Keratinocyte (primary cell): ENCODE measurements around the gene L1CAM.

Source experiments
- CTCF ChIP-seq, 3 experiments: IDR thresholded peaks in 1 of 3; conservative IDR thresholded peaks in 1 of 3; optimal IDR thresholded peaks in 1 of 3; 2 replicates in 2 of 3; 3 replicates in 1 of 3; pipeline versions ENCODE3 to v1.5.1; 2011; ENCODE audit warnings: low read length in 3 of 3, mild to moderate bottlenecking in 3 of 3, moderate library complexity in 2 of 3, control low read depth in 1 of 3, inconsistent platforms in 1 of 3; ENCODE audit not compliant: insufficient read depth in 2 of 3; ENCODE audit errors: extremely low read depth in 1 of 3
- EZH2 ChIP-seq: IDR thresholded peaks from one replicate; pipeline ENCODE4 v1.6.1; 2012; ENCODE audit warnings: inconsistent platforms, mild to moderate bottlenecking, low read length, moderate library complexity

DNA sequence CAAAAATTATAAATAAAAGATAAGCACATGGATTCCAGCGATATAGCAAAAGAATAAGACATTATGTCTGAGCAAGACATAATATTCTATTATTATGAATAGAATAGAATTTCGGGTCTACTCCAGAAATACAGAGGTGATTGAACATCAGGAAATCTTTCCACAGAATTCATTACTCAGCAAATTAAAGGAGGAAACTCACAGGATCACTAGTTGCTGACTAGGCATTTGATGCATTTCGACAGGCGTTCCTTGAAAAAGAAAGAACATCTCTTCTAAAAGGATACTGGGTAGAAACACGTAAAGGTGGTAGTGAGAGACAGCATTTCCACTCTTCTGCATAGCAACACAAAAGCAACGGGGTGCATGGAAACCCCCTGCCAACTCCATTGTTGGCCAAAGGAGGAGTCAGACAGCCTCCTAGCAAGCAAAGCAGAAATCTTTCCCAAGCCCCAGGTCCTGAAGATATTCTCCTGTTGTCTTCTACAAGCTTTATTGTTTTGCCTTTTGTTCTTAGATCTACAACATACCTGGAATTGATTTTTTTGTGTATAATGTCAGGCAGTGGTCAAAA lies 41.4 kb downstream of the L1CAM start:
- TF ChIP-seq CTCF (optimal IDR thresholded peaks at IDR 0.05 in 1 of 3, IDR thresholded peaks at IDR 0.05 in 1 of 3, conservative IDR thresholded peaks at IDR 0.05 in 1 of 3; ENCODE audit: extremely low read depth in 1 of 3, insufficient read depth in 2 of 3, low read length in 3 of 3) (no peak), EZH2 (no peak)
